GM18909 (cell line): ENCODE measurements around the gene GPR32.
"Not testable (repeated sequence)": the region's sequence is repeated elsewhere in the genome, so short reads cannot be mapped to it uniquely, and the experiment has no call there.

ENCODE experiments used
- ATAC-seq: cut with Tn5 transposase; IDR thresholded peaks from one replicate; pipeline ENCODE4 v1.9.1; 2021; ENCODE audit warnings: mild to moderate bottlenecking; ENCODE audit not compliant: unreplicated experiment, poor library complexity

GPR32 gene

GRCh38 chr19:50797781-50798658 lies 27.8 kb downstream of the GPR32 start:
- no peak for ATAC-seq

- ATAC-seq, result no peak
These were observed 28.6 kb downstream of the GPR32 start for GRCh38 chr19:50798659-50799546.

- ATAC-seq, result no peak
These were observed 29.2 kb downstream of the GPR32 start for GRCh38 chr19:50799547-50799851.

- ATAC-seq, result no peak
These were observed 30.8 kb downstream of the GPR32 start for GRCh38 chr19:50801107-50801506.

GRCh38 chr19:50803633-50804419 lies 33.6 kb downstream of the GPR32 start:
- ATAC-seq, result no peak

- ATAC-seq, result peak; percentile 92
These were observed 34.4 kb downstream of the GPR32 start for GRCh38 chr19:50804420-50805272.

GRCh38 chr19:50808856-50809255 lies 38.6 kb downstream of the GPR32 start:
- ATAC-seq, result no peak

GRCh38 chr19:50811622-50812238 lies 41.5 kb downstream of the GPR32 start:
- ATAC-seq, result not testable (repeated sequence)

GRCh38 chr19:50812474-50812873 lies 42.2 kb downstream of the GPR32 start:
- ATAC-seq, result no peak

GRCh38 chr19:50814883-50815282 lies 44.6 kb downstream of the GPR32 start:
- no peak for ATAC-seq

GRCh38 chr19:50815439-50815838 lies 45.2 kb downstream of the GPR32 start:
- ATAC-seq, result no peak

GRCh38 chr19:50817941-50818858 lies 47.9 kb downstream of the GPR32 start:
- peak; percentile 69 for ATAC-seq

GRCh38 chr19:50818859-50819472 lies 48.7 kb downstream of the GPR32 start:
- no peak for ATAC-seq

GRCh38 chr19:50819636-50820035 lies 49.4 kb downstream of the GPR32 start:
- ATAC-seq, result no peak

- no peak for ATAC-seq
These were observed 49.8 kb downstream of the GPR32 start for GRCh38 chr19:50820086-50820485.

- ATAC-seq, result no peak
These were observed 50.4 kb downstream of the GPR32 start for GRCh38 chr19:50820549-50821247.

- no peak for ATAC-seq
These were observed 51.0 kb downstream of the GPR32 start for GRCh38 chr19:50821248-50821612.
